GM21390 (cell line): Measurements from ENCODE around the gene CCN5.

Source experiments
- ATAC-seq: cut with Tn5 transposase; IDR thresholded peaks from one replicate; pipeline ENCODE4 v1.9.1; 2021; ENCODE audit not compliant: unreplicated experiment

The CCN5 gene

GRCh38 chr20:44735816-44736169 is 20.6 kb downstream of the CCN5 start:
- ATAC-seq: no peak

- ATAC-seq: peak; percentile 53
Measured at GRCh38 chr20:44736170-44737021, 21.2 kb downstream of the CCN5 start.

GRCh38 chr20:44737116-44737515 is 21.9 kb downstream of the CCN5 start:
- no peak for ATAC-seq

DNA sequence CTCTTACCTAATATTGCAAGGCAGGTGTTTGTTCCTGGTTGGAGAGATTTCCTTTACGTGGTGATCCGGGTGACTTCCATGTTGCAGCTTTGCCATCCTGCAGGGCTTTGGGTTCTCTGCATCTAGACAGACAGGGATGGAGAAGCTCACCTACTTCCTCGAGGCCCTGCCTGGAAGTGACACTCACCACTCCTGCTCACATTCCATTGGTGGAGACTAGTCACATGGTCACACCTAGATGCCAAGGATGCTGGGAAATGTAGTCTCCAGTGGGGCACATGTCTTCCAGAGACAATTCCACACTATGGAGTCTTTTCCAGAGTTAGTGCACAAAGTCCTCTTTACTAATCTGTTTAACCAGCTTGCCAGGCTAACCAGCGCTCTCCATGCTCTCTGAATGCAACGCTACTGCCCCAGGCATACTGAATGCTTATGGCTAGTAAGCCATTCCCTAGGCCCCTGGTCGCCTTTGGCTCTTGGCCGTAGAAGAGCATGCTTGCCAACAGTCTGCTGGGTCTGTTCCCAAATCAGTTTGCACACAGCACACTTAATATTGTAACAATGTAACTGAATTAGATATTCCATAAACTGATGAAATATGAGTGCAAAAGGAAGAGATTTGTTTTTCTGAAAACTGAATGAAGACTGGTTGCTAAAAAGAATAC is 23.8 kb downstream of the CCN5 start:
- ATAC-seq: no peak

DNA sequence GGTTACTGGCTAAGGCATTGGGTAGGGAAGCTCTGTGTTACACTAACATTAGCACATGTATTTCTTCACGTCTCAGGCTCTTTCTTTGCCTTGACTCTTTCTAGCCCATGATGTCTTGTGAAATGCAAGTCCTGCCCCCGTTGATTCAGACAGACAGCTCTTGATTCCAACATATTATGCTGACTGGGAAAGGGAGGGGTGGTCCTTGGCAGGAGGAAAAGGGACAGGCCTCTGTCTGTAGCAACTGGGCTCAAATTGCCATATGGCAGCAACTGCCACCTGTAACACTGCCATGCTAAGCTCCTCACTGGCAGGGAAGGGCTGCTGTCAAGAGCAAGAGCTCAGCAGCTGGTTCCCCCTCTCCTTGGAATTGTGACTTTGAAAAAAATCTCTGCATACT is 24.8 kb downstream of the CCN5 start:
- ATAC-seq: no peak

DNA sequence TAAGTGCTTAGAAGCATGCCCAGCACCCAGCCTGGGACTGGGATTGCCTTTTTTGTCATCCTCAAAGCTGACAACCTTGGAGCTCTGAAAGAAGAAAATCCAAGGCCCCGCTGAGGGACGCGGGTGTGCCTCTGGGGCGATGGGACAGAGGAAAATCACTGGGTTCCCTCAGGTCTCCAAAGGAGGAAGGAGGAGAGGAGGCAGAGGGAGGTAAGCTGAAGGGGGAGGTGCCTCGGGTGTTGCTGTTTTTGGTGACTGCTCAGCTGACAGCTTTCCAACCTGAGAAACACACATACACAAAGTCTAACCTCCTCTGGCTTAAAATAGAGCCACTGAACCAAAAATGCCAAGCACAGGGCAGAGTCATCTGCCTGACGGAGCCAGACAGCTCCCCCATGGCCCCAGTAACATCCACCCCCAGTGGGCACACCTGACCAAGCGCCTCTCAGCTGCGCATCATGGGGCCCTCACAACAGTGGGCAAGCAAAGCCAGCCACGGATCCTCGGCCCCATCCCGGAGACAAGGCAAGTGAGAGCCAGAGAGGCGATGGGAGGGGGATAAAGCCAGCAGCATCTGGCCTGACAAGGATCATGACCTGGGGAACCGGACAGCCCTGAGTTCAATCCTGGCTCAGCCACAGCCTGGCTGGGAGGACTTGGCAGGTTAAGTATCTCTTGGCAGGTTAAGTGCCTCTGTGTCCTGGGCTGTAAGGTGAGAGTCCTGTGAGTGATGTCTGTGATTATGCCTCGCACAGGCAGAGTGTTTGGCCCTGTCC is 27.3 kb downstream of the CCN5 start:
- ATAC-seq: no peak

DNA sequence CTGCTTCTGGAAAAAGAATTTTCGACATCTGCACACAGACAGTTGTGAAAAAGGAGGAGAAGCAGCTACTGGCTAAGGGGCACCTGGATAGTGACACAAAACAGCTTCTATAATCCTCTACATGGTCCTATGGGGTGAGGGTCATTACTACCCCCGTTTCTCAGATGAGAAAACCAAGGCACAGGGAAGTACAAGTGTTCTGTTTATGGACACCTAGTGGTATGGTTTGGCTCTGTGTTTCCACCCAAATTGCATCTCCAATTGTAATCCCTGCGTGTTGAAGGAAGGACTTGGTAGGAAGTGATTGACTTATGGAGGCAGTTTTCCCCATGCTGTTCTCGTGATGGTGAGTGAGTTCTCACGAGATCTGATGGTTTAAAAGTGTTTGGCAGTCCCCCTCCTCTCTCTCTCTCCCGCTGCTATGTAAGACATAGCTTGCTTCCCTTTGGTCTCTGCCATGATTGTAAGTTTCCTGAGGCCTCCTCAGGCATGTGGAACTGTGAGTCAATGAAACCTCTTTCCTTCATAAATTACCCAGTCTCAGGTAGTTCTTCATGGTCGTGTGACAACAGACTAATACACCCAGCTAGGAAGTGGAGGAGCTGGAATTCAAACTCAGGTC is 28.0 kb downstream of the CCN5 start:
- ATAC-seq: no peak

- ATAC-seq: no peak
Measured at GRCh38 chr20:44743916-44744655, 28.9 kb downstream of the CCN5 start.

DNA sequence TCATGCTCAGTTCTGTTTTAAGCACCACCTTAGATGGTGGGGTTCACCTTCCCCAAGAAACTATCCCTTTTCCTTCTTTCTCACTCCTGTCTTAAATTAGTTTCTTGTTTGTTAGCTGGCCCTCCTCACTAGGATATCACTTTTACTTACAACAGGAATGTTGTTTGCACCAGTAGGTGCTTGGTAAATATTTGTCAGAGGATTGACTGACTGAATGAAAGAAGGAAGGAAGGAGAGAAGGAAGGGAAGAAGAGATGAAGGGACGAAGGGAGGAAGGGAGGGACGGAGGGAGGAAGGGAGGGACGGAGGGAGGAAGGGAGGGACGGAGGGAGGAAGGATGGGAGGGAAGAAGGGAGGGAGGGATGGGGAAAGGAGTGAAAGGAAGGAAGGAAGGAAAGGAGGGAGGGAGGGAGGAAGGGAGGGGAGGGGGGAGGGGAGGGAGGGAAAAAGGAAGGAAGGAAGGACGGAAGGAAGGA is 30.0 kb downstream of the CCN5 start:
- ATAC-seq: no peak

DNA sequence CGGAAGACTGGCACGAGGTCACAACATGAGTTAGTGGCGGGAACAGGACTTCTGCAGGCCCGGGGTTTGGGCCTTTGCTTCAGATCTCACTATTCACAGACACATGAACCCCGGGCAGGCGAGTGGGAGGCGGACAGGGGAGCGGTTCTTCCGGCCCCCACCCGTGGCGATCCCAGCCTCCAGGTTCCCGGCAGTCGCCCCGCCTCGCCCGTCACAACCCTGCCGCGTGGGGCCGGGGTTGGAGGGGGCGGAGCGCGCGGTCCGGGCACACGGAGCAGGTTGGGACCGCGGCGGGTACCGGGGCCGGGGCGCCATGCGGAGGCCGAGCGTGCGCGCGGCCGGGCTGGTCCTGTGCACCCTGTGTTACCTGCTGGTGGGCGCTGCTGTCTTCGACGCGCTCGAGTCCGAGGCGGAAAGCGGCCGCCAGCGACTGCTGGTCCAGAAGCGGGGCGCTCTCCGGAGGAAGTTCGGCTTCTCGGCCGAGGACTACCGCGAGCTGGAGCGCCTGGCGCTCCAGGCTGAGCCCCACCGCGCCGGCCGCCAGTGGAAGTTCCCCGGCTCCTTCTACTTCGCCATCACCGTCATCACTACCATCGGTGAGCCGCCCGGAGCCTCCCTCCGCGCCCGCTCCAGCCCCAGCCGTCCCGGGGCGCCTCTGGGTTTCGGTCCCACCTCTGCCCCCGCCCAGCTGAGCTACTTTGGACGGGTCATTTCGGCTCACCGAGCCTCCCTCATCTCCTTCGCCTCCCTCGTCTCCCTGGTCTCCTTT is 30.6 kb downstream of the CCN5 start, which contains the start of gene KCNK15:
KCNK15 (plus strand) TSS at position 268 of the 769 bp plus-strand sequence; CDS start at position 314, 46 bp downstream.
- no peak for ATAC-seq

GRCh38 chr20:44746367-44747165 is 31.4 kb downstream of the CCN5 start:
- no peak for ATAC-seq

GRCh38 chr20:44747166-44748004 is 32.2 kb downstream of the CCN5 start:
- ATAC-seq: no peak

- no peak for ATAC-seq
Measured at GRCh38 chr20:44748005-44748370, 32.8 kb downstream of the CCN5 start.

DNA sequence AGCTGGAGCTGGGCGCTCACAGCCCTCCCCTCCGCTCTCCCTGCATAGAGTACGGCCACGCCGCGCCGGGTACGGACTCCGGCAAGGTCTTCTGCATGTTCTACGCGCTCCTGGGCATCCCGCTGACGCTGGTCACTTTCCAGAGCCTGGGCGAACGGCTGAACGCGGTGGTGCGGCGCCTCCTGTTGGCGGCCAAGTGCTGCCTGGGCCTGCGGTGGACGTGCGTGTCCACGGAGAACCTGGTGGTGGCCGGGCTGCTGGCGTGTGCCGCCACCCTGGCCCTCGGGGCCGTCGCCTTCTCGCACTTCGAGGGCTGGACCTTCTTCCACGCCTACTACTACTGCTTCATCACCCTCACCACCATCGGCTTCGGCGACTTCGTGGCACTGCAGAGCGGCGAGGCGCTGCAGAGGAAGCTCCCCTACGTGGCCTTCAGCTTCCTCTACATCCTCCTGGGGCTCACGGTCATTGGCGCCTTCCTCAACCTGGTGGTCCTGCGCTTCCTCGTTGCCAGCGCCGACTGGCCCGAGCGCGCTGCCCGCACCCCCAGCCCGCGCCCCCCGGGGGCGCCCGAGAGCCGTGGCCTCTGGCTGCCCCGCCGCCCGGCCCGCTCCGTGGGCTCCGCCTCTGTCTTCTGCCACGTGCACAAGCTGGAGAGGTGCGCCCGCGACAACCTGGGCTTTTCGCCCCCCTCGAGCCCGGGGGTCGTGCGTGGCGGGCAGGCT is 35.1 kb downstream of the CCN5 start:
- ATAC-seq: no peak

DNA sequence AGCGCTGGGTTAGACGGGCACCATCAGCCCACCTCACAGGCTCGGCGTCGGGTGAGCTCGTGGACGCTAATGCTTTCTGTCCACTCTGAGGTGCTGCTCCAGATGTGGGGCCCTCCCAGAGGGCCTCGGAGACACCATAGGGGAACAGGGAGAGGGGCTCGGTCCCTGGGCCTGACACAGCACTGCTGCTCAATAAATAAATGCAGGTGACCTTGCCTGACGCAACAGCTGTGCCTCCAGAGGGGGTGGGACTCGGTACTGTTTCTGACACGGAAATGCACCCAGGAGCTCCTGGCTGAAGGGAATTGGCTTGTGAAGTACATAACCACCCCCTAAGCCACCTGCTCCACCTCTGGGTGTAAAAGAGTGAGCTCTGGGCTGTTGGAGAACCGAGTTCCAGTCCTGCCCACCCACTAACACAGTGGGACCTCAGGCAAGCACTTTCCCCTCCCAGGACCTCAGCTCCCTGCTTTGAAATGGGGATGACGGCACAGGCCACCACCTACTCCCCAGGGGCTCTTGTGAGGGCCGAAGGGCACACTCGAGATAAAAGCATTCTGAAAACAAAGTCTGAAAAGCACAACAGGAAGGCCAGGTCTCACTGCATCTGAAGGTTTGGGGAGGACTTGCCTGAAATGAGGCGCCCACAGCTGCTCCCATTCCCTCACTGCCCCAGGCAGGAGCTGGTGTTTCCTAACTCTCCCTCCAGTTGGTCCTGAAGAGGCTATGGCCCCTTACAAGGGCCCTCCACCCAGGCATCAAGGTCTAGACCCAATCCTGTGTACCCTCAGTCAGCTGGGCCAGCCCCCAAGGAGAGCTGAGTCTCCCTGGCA is 37.1 kb downstream of the CCN5 start:
- no peak for ATAC-seq

DNA sequence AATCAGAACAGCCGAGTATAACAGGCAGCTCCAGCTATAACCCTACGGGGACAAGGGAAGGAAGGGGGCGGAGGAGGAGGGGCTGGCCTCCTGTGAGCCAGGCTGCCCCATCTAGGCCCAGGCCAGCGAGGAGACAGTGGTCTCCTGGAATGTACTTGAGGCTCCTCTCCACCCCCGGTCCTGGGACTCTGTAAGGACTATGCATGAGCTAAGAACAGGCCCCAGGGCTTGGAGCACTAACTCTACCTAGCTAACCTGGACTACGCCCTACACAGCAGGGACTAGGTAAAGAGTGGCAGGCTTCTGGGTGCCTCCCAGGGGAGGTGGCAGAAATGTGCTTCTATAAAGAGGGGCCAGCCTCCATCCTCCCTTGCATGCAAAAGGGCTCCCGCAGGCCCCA is 39.4 kb downstream of the CCN5 start:
- ATAC-seq: no peak
